ENCODE results near the gene PSEN1. TPM values are rescaled to one million over a fixed set of nuclear protein-coding genes. Genes with fewer than 3 reads are reported as not detected.

The PSEN1 gene
- total and polyA plus RNA-seq, 10 of the 15 experiments (the other 5 are each of a cell fraction or from before 2014, with no cell fraction given): 8.9 to 32.3 (median 21.8) TPM

DNA sequence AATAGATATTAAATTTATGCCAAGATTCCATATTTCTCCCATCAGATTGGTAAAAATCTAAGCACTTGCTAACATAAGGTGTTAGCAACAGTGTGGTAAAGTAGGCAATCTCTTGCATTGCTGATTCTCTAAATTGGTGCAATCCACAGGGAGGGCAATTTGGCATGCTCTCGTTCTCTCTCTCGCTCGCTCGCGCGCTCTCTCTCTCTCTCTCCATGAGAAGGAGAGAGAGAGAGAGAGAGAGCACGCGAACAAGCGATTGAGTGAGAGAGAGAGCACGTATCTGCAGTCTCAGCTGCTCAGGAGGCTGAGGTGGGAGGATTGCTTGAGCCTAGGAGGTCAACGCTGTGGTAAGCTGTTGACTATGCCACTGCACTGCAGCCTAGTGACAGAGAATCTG, 25.9 kb downstream of the PSEN1 start:
- SMC1A ChIA-PET (ENCODE audit: uncharacterized antibody, unreplicated experiment): interaction anchor here (0.7 kb wide), 1 partner anchor 20 kb away, joined by 4 read pairs; no protein-coding TSS in a partner anchor
- TF ChIP-seq LARP7 (IDR thresholded peaks at IDR 0.05) (no peak), GATAD2B (conservative IDR thresholded peaks at IDR 0.05; ENCODE audit: low read depth) (no peak), EGR1 (IDR thresholded peaks at IDR 0.05; ENCODE audit: borderline replicate concordance in 1 of 2, low read depth in 2 of 2, low read length in 2 of 2) (no peak), MYB (IDR thresholded peaks at IDR 0.05; ENCODE audit: borderline replicate concordance, low read depth, low read length) (no peak), HDGF (IDR thresholded peaks at IDR 0.05) (no peak), BCL3 (IDR thresholded peaks at IDR 0.05; ENCODE audit: borderline replicate concordance, insufficient read depth, low read depth, low read length, poor library complexity, severe bottlenecking) (no peak), FOXK2 (IDR thresholded peaks at IDR 0.05) (no peak), NR2C1 (IDR thresholded peaks at IDR 0.05) (no peak), POLR2AphosphoS2 (IDR thresholded peaks at IDR 0.05; ENCODE audit: low read depth, low read length) (no peak), NFYB (IDR thresholded peaks at IDR 0.05; ENCODE audit: insufficient read depth, low read depth, low read length) (no peak), STAT3 (IDR thresholded peaks at IDR 0.05; ENCODE audit: low read depth, low read length) (no peak), ZNF207 (IDR thresholded peaks at IDR 0.05; ENCODE audit: borderline replicate concordance) (no peak), SMARCA5 (IDR thresholded peaks at IDR 0.05) (no peak), SUPT20H (IDR thresholded peaks at IDR 0.05; ENCODE audit: borderline replicate concordance, control insufficient read depth, low read depth, low read length) (no peak), GABPA (IDR thresholded peaks at IDR 0.05; ENCODE audit: low read depth) (no peak), NFYA (IDR thresholded peaks at IDR 0.05; ENCODE audit: borderline replicate concordance, low read depth, low read length) (no peak), TCF7 (IDR thresholded peaks at IDR 0.05; ENCODE audit: borderline replicate concordance) (no peak), ZBTB11 (CRISPR knock-in tag; IDR thresholded peaks at IDR 0.05) (no peak)
- TF ChIP-seq, protein P1, sequence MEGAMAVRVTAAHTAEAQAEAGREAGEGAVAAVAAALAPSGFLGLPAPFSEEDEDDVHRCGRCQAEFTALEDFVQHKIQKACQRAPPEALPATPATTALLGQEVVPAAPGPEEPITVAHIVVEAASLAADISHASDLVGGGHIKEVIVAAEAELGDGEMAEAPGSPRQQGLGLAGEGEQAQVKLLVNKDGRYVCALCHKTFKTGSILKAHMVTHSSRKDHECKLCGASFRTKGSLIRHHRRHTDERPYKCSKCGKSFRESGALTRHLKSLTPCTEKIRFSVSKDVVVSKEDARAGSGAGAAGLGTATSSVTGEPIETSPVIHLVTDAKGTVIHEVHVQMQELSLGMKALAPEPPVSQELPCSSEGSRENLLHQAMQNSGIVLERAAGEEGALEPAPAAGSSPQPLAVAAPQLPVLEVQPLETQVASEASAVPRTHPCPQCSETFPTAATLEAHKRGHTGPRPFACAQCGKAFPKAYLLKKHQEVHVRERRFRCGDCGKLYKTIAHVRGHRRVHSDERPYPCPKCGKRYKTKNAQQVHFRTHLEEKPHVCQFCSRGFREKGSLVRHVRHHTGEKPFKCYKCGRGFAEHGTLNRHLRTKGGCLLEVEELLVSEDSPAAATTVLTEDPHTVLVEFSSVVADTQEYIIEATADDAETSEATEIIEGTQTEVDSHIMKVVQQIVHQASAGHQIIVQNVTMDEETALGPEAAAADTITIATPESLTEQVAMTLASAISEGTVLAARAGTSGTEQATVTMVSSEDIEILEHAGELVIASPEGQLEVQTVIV (IDR thresholded peaks at IDR 0.05; ENCODE audit: borderline replicate concordance, partially characterized antibody): no peak
- no TSS peak for BruUV-seq (replicated peaks)

More for the DNA sequence above, 25.9 kb downstream of the PSEN1 start:
- Histone ChIP-seq H3K9ac (ENCODE audit: control insufficient read depth, insufficient read depth, low read length) (no peak overlapping the region), H3K4me3 (no peak overlapping the region), H3K9me3 (replicated peaks; ENCODE audit: control insufficient read depth, insufficient read depth, low read length) (no peaks in the 10 kb centered on the region), H3K4me1 (ENCODE audit: control insufficient read depth, insufficient read depth, low read length) (no peaks in the 10 kb centered on the region), H3K27me3 (replicated peaks in 1 of 2; ENCODE audit: control insufficient read depth in 2 of 2, insufficient read depth in 2 of 2, low read length in 1 of 2) (no peaks in the 10 kb centered on the region), H3K79me2 (ENCODE audit: control insufficient read depth, insufficient read depth, low read length) (no peaks in the 10 kb centered on the region), H2AFZ (ENCODE audit: control insufficient read depth, low read depth, low read length) (no peak overlapping the region), H3K36me3 (ENCODE audit: control insufficient read depth in 2 of 2, insufficient read depth in 2 of 2, low read length in 1 of 2) (peaks cover 5 to 19% of the 10 kb centered on the region in 2 experiments), H4K20me1 (ENCODE audit: control insufficient read depth, insufficient read depth) (no peaks in the 10 kb centered on the region), H3K4me2 (ENCODE audit: control insufficient read depth, insufficient read depth) (no peak overlapping the region), H3K27ac (ENCODE audit: control insufficient read depth, insufficient read depth) (no peak overlapping the region)
- CTCF ChIA-PET: interaction anchor here (0.9 to 1.3 kb wide), 2 partner anchors 9 to 11 kb away, joined by 3 to 6 read pairs; no protein-coding TSS in a partner anchor
- RAD21 ChIA-PET (ENCODE audit: unreplicated experiment): no interaction called here
- DNase-seq (ENCODE audit: low read depth, low spot score) (no peak), FAIRE-seq (no peak), ATAC-seq (no peak)
- WGBS (ENCODE audit: insufficient coverage, insufficient replicate concordance, low lambda C conversion rate, missing lambda C conversion rate): 98% methylated on average over 11 of the region's 11 CpGs
- intact Hi-C loops (cut with micrococcal nuclease; ENCODE audit: unreplicated experiment): no loop called here
- POLR2A ChIA-PET: no interaction called here
- in situ Hi-C loops (cut with MboI): no loop called here

All from GM12878 (cell line).